Bronchus fibroblast of lung (primary cell): ENCODE results near the gene PSRC1. TPM values are rescaled to one million over a fixed set of nuclear protein-coding genes. Genes with fewer than 3 reads are reported as not detected.

Source experiments
- total RNA-seq: library from RNA; depleted of rRNA; stranded (reverse); fragments of >200 nt; gene quantifications from 2 replicates; pipeline ENCODE4 v1.2.3, GENCODE V29; 2015

The PSRC1 gene
- total RNA-seq, result 50.4 TPM in 2 replicates

DNA sequence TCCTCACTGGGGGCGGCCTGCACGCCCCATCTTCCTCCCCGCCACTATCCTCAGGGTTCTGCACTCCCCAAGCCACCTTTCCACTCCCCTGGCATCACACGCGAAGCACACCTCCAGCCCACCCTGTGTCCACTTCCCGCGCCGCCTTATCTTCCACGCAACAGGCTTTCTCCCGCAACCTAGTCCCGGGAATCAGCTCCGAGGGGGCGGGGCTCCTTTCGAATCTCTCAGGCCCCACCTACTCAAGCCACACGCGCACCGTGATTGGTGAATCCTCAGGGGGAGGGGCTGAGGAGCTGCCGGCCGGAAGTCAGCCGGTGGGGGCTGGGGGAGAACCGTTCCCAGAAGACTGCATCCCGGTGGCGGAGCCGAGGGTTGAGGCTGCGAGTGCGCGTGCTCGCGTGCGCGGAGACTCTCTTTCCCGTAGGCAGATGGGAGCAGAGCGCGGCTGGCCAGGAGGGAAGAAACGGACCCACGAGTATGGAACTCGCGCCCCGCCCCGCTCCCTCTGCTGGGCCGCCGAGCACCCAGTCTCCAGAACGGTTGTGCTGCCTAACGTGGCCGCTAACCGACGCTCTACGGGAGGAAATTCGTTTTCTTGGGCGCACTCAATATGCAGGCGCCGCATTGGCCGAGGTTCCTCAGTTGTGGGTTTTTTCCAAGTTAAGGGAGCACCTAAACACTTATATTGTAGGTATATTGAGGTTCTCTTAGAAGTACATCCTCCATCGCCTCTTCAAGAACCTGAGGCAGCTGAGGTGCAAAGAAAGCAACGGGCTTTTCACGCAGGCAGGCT lies at the start of gene PSRC1:
TSS of gene PSRC1 (minus strand) at position 194 of the 796 bp plus-strand sequence.

DNA sequence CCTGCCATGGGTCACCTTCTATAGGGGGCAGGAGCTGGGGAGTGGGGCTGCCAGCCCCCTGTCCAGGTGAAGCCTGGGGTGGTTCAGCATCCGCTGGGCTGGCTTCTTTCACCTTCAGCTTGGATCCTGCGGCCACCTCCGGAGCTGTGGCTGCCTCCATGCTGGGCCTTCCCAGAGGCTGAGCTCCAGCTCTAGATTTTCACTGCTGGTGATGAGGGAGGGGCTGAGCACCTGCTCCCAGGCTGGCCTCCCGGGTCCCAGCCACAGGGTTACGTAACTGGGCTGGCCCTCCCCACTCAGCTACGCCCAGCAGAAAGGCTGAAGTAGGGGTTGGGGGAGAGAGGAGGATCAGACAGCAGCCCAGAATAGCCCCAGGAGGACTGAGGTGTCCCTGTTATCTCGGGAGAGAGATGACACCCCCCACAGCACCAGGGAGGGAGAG lies 23.9 kb upstream of the PSRC1 start, which contains the start of gene MYBPHL:
TSS of gene MYBPHL (minus strand) at position 180 of the 442 bp plus-strand sequence. CDS start at position 160, 20 bp downstream.

DNA sequence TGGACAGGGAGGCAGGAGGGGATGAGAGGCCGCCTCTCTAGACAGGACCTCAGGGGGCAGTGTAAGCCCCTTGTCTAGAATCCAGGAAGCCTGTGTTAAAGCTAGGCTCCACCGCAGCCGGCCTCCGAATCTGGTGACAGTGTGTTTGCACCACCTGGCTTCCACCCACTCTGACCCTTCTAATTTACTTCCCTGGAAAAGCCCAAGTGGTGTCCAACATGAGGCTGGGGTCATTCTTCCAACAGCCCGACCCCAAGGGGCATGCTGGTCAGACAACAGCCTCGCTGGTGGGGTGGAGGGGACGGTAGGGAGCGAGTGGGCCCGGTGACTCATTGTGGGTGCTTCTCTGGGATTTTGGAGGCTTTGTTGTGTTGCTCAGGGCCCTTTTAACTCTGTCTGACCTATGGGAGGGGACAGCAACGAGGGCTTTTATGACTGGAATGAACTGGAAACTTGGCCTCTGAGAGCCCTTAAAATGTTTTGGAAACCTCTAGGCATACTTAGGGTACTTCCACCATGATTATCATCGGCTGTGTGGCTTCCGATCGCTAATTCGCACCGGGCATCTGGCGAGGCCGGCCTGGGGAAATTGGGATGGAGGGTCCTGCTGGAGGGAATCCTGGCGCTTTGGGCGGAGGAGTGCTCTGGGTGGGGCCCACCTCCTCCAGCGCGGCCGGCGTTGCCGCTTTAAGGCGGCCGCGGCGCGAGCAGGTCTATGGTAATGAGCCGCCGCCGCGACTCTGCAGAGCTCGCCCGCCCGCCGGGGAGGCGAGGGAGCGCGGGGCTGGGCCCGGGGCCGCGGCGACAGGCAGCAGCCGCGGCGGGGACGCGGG lies 33.9 kb downstream of the PSRC1 start, which contains the start of gene CELSR2:
TSS of gene CELSR2 (plus strand) at position 743 of the 833 bp plus-strand sequence. CDS start 541 bp downstream, outside the sequence.

Other genes starting within 250 kb of the PSRC1 start
- 7.3 and 8.1 TPM in 2 replicates for gene WDR47, start 241.0 kb downstream of the PSRC1 start, total RNA-seq
- 23.6 and 32.3 TPM in 2 replicates for gene TAF13, start 207.1 kb downstream of the PSRC1 start, total RNA-seq
- 17.4 and 17.7 TPM in 2 replicates for gene TMEM167B, start 192.4 kb downstream of the PSRC1 start, total RNA-seq
- under 0.01 TPM in 1 of 2 replicates, not detected in the other for gene ELAPOR1, start 169.0 kb downstream of the PSRC1 start, total RNA-seq
- 274 and 292 TPM in 2 replicates for gene SARS1, start 69.2 kb downstream of the PSRC1 start, total RNA-seq
- 1.5 TPM in 2 replicates for gene CELSR2, start 33.6 kb downstream of the PSRC1 start, total RNA-seq
- not detected in 2 replicates for gene MYBPHL, start 23.9 kb upstream of the PSRC1 start, total RNA-seq
- 15.5 and 17.7 TPM in 2 replicates for gene SORT1, start 114.8 kb upstream of the PSRC1 start, total RNA-seq
- 34.6 and 35.2 TPM in 2 replicates for gene PSMA5, start 143.3 kb upstream of the PSRC1 start, total RNA-seq
- gene SYPL2, start 183.4 kb upstream of the PSRC1 start, total RNA-seq, result 0.15 and 0.17 TPM in 2 replicates
- gene ATXN7L2, start 200.8 kb upstream of the PSRC1 start, total RNA-seq, result 3.9 and 5.2 TPM in 2 replicates
- gene CYB561D1, start 210.9 kb upstream of the PSRC1 start, total RNA-seq, result 3.1 and 3.2 TPM in 2 replicates
- gene AMIGO1, start 226.6 kb upstream of the PSRC1 start, total RNA-seq, result 0.89 and 1.0 TPM in 2 replicates